Inferior parietal cortex (tissue), 1 donor: Measurements from ENCODE around the gene SNAPC5.
A peak's percentile ranks its signal among the peaks of the same experiment; 100 is the strongest.
"Not testable (repeated sequence)": the region's sequence is repeated elsewhere in the genome, so short reads cannot be mapped to it uniquely, and the experiment has no call there.

ENCODE experiments used
- DNase-seq: peaks from one replicate; pipeline ENCODE4 v3.0.0-alpha.2; 2016; ENCODE audit errors: extremely low spot score

Gene SNAPC5

GRCh38 chr15:66491846-66492245 lies 5.7 kb downstream of the SNAPC5 start:
- DNase-seq, result no peak

GRCh38 chr15:66489179-66489791 lies 8.3 kb downstream of the SNAPC5 start:
- no peak for DNase-seq

- no peak for DNase-seq
These were observed 9.0 kb downstream of the SNAPC5 start for GRCh38 chr15:66488525-66488924.

GRCh38 chr15:66486887-66487286 lies 10.7 kb downstream of the SNAPC5 start:
- no peak for DNase-seq

- no peak for DNase-seq
These were observed 12.9 kb downstream of the SNAPC5 start for GRCh38 chr15:66484539-66485112.

GRCh38 chr15:66483131-66483566 lies 14.4 kb downstream of the SNAPC5 start:
- DNase-seq, result no peak

GRCh38 chr15:66482539-66482938 lies 15.0 kb downstream of the SNAPC5 start:
- DNase-seq, result peak; percentile 49

- no peak for DNase-seq
These were observed 16.3 kb downstream of the SNAPC5 start for GRCh38 chr15:66481107-66481856.

GRCh38 chr15:66480267-66480666 lies 17.3 kb downstream of the SNAPC5 start:
- DNase-seq, result no peak

GRCh38 chr15:66477011-66477410 lies 20.6 kb downstream of the SNAPC5 start:
- DNase-seq, result peak; percentile 62

- no peak for DNase-seq
These were observed 21.0 kb downstream of the SNAPC5 start for GRCh38 chr15:66476535-66476934.

GRCh38 chr15:66474963-66475362 lies 22.6 kb downstream of the SNAPC5 start:
- no peak for DNase-seq

GRCh38 chr15:66474135-66474534 lies 23.4 kb downstream of the SNAPC5 start:
- DNase-seq, result peak; percentile 38

GRCh38 chr15:66472176-66472999 lies 25.2 kb downstream of the SNAPC5 start:
- no peak for DNase-seq

- not testable (repeated sequence) for DNase-seq
These were observed 26.7 kb downstream of the SNAPC5 start for GRCh38 chr15:66470825-66471224.

GRCh38 chr15:66467162-66468040 lies 30.2 kb downstream of the SNAPC5 start:
- not testable (repeated sequence) for DNase-seq

- not testable (repeated sequence) for DNase-seq
These were observed 32.3 kb downstream of the SNAPC5 start for GRCh38 chr15:66465294-66465693.

GRCh38 chr15:66462627-66463026 lies 34.9 kb downstream of the SNAPC5 start:
- DNase-seq, result no peak

- no peak for DNase-seq
These were observed 35.6 kb downstream of the SNAPC5 start for GRCh38 chr15:66461917-66462316.

GRCh38 chr15:66461294-66461693 lies 36.3 kb downstream of the SNAPC5 start:
- not testable (repeated sequence) for DNase-seq
